Astrocyte of the cerebellum (primary cell): ENCODE measurements around the gene RAB8A.

Experiments used
- DNase-seq: peaks from one replicate; pipeline ENCODE4 v3.0.0-alpha.2; 2011; ENCODE audit warnings: low read depth
- H3K4me3 ChIP-seq: 2 replicates; pipeline ENCODE4 v1.5.1; 2011; ENCODE audit warnings: mild to moderate bottlenecking, low read depth, low read length, moderate library complexity
- in situ Hi-C: cut with HindIII; loops from 2 replicates; pipeline ENCODE4 v1.10.0; 2017; ENCODE audit warnings: low sequenced_read_pairs
- TF ChIP-seq, protein P1 (sequence below): IDR thresholded peaks from 2 replicates; pipeline ENCODE4 v1.5.1; 2012; ENCODE audit warnings: low read length, low read depth, moderate library complexity, mild to moderate bottlenecking; ENCODE audit errors: missing control alignments

RAB8A gene

GRCh38 chr19:16111160-16111908 lies at the start of gene RAB8A:
TSS of gene RAB8A (plus strand) at chr19:16111889. CDS start at chr19:16111902, 13 bp downstream.
- in situ Hi-C loops: no loop called here
- peak within 1 kb of the TSS; percentile 99 for H3K4me3 ChIP-seq
- TF ChIP-seq, protein P1, sequence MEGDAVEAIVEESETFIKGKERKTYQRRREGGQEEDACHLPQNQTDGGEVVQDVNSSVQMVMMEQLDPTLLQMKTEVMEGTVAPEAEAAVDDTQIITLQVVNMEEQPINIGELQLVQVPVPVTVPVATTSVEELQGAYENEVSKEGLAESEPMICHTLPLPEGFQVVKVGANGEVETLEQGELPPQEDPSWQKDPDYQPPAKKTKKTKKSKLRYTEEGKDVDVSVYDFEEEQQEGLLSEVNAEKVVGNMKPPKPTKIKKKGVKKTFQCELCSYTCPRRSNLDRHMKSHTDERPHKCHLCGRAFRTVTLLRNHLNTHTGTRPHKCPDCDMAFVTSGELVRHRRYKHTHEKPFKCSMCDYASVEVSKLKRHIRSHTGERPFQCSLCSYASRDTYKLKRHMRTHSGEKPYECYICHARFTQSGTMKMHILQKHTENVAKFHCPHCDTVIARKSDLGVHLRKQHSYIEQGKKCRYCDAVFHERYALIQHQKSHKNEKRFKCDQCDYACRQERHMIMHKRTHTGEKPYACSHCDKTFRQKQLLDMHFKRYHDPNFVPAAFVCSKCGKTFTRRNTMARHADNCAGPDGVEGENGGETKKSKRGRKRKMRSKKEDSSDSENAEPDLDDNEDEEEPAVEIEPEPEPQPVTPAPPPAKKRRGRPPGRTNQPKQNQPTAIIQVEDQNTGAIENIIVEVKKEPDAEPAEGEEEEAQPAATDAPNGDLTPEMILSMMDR: peak; percentile 73
- peak; percentile 98 for DNase-seq

- no peak overlapping the region for H3K4me3 ChIP-seq
- in situ Hi-C loops: no loop called here
- no peak for DNase-seq
- TF ChIP-seq, protein P1: no peak
Observed at GRCh38 chr19:16061943-16062342, 49.7 kb upstream of the RAB8A start.

- H3K4me3 ChIP-seq: no peak overlapping the region
- TF ChIP-seq, protein P1: peak; percentile 94
- no peak for DNase-seq
- in situ Hi-C loops: no loop called here
Observed at GRCh38 chr19:16062789-16063188, 48.9 kb upstream of the RAB8A start.

DNA sequence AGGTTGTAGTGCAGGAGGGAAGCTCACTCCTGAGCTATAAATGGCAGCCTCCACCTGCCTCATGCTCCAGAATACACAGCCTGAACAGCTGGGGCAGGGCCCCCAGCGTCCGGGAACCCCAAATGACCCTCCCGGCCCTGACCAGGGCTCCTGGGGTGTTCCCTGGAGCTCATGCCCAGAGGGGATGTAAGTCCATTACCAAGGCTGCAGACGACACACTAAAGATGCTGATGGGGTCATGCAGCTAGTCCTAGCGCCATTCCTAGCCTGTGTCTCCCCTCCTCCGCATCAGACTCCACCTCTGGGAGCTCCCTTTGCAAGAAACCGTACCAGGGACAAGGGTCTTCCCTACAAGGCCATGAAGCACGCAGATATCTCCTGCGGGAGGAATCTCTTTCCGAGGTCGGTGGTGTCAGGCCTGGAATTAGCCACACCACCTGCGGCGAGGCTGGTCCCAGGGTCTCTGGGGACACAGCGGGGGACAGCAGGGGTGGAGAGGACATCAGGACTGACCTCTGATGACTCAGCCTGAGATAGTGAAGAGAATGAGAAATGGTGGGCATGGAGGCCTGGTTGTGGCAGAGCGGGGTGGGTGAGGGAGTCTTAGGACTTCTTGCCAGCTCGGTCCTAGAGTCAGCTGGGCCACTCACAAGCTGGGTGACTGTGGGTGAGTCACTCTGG lies 47.3 kb upstream of the RAB8A start:
- TF ChIP-seq, protein P1: no peak
- DNase-seq: no peak
- in situ Hi-C loops: no loop called here
- H3K4me3 ChIP-seq: no peak overlapping the region

DNA sequence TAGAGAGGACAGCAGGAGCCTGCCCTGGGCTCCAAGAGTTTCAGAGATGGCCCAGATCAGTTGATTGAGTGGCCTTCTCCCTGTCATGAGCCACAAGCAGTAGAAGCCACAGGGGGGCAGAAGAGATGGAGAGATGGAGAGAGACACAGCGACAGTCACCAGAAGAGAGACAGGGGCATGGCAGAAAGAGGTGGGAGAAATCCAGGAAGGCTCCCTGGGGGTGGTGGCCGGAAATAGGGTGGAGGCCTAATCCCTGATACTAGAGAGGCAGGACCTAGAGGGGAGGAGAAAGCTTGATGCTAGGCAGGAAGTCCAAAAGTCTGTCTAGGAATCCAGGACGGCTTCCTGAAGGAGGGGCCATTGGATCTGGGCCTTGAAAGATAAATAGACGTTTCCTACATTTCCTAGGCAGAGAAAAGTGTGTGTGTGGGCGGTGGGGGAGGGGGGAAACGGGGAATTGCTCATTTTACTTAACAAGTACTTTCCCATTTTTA lies 45.0 kb upstream of the RAB8A start:
- in situ Hi-C loops: no loop called here
- H3K4me3 ChIP-seq: no peak overlapping the region
- TF ChIP-seq, protein P1: peak; percentile 1
- DNase-seq: no peak

DNA sequence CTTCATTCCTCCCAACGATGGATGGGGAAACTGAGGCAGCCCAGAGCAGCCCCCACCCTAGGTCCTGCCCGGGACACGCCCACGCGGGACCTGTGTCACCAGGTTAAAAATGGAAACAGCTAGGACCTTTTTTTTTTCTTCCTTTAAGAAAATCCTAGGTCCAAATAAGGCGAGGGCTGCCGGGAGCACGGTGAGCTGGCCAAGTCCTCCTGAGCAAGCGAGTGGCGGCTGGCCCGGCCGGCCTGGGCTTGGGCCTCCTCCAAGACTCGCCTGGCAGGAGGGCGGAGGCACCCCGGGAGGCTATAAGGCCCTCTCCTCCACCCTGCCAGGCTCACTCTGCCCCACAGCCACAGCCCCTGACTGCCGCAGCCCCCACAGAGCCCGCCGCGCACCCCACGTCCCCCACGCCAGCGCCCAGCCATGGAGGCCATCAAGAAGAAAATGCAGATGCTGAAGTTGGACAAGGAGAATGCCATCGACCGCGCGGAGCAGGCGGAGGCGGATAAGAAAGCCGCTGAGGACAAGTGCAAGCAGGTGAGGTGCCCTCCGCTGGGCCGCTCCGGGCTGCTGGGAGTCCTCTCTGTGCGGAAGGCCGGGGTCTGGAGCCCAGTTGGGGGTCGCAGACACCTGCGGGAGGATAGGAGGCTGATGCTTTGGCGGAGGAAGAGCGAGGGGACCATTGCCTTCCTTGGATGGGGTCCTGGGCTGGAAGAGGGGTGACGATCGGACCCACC lies 44.3 kb upstream of the RAB8A start:
- H3K4me3 ChIP-seq: peak overlapping the region; percentile 46
- TF ChIP-seq, protein P1: no peak
- in situ Hi-C loops: no loop called here
- DNase-seq: peak; percentile 62
